WTC11 (cell line): Measurements from ENCODE around the gene RASGRF1. TPM values are rescaled to one million over a fixed set of nuclear protein-coding genes. Genes with fewer than 3 reads are reported as not detected.

Experiments used
- ATAC-seq: fragments of 200-7000 bp; cut with Tn5 transposase; 2 replicates; pipeline ENCODE4 v1.10.0; 2021; ENCODE audit warnings: mild to moderate bottlenecking, moderate library complexity
- CTCF ChIA-PET: fragments of 300-600 bp; sonication (Branson Sonifier 250); formaldehyde crosslinking; loops from one replicate; lab custom pipeline; 2021; ENCODE audit warnings: antibody characterized with exemption; lab: Charles Lee
- POLR2A ChIA-PET: fragments of 350-600 bp; sonication (Branson Sonifier 250); formaldehyde crosslinking; loops from one replicate; lab custom pipeline; 2021; ENCODE audit warnings: antibody characterized with exemption; lab: Charles Lee
- DNase-seq: peaks from one replicate; pipeline ENCODE4 v3.0.0; 2021; ENCODE audit warnings: low spot score
- H3K27ac Mint-ChIP-seq: 2 replicates; pipeline ENCODE4 v1.8.0; 2021; ENCODE audit warnings: mixed read lengths
- H3K27me3 Mint-ChIP-seq: 2 replicates; pipeline ENCODE4 v1.8.0; 2021; ENCODE audit warnings: low read depth, mild to moderate bottlenecking, moderate library complexity, mixed read lengths
- H3K36me3 Mint-ChIP-seq: 2 replicates; pipeline ENCODE4 v1.8.0; 2021; ENCODE audit warnings: mixed read lengths
- H3K4me1 Mint-ChIP-seq: 2 replicates; pipeline ENCODE4 v1.8.0; 2022; ENCODE audit warnings: mixed read lengths
- H3K4me3 Mint-ChIP-seq: 2 replicates; pipeline ENCODE4 v1.8.0; 2021; ENCODE audit warnings: mild to moderate bottlenecking, moderate library complexity, mixed read lengths
- H3K9me3 Mint-ChIP-seq: 2 replicates; pipeline ENCODE4 v1.8.0; 2021; ENCODE audit warnings: mixed read lengths
- FOXJ3 ChIP-seq: sonication (generic); formaldehyde crosslinking; IDR thresholded peaks from 2 replicates; pipeline ENCODE4 v1.9.0; 2021; ENCODE audit warnings: missing genetic modification reagents, mild to moderate bottlenecking, borderline replicate concordance
- GABPB1 ChIP-seq: sonication (generic); formaldehyde crosslinking; IDR thresholded peaks from 2 replicates; pipeline ENCODE4 v1.8.1; 2023; ENCODE audit warnings: mild to moderate bottlenecking, missing genetic modification reagents
- HMGA2 ChIP-seq: fragments of 250-450 bp; sonication (Bioruptor Pico); IDR thresholded peaks from 2 replicates; pipeline ENCODE4 v1.4.0; 2021; ENCODE audit warnings: mild to moderate bottlenecking, moderate library complexity
- JAZF1 ChIP-seq: fragments of 250-450 bp; sonication (Bioruptor Pico); IDR thresholded peaks from 2 replicates; pipeline ENCODE4 v1.9.0; 2021; ENCODE audit warnings: moderate library complexity, mild to moderate bottlenecking, inconsistent platforms
- MYBL2 ChIP-seq: sonication (generic); formaldehyde crosslinking; IDR thresholded peaks from 2 replicates; pipeline ENCODE4 v1.8.1; 2023; ENCODE audit warnings: mild to moderate bottlenecking, moderate library complexity, missing genetic modification reagents
- SMAD4 ChIP-seq: sonication (generic); formaldehyde crosslinking; IDR thresholded peaks from 2 replicates; pipeline ENCODE4 v1.8.0; 2022; ENCODE audit warnings: mild to moderate bottlenecking, missing genetic modification reagents
- TP53 ChIP-seq: sonication (generic); formaldehyde crosslinking; IDR thresholded peaks from 2 replicates; pipeline ENCODE4 v1.8.1; 2023; ENCODE audit warnings: mild to moderate bottlenecking, missing genetic modification reagents
- ZNF219 ChIP-seq: sonication (generic); formaldehyde crosslinking; IDR thresholded peaks from 2 replicates; pipeline ENCODE4 v1.8.0; 2023; ENCODE audit warnings: missing genetic modification reagents, mild to moderate bottlenecking, borderline replicate concordance
- total RNA-seq: library from RNA; stranded (reverse); gene quantifications from 3 replicates; pipeline ENCODE4 v1.2.3, GENCODE V29; 2021
- TF ChIP-seq, protein P1 (sequence below): sonication (generic); formaldehyde crosslinking; IDR thresholded peaks from 2 replicates; pipeline ENCODE4 v1.8.1; 2023; ENCODE audit warnings: mild to moderate bottlenecking, missing genetic modification reagents, moderate library complexity
- TF ChIP-seq, protein P2 (sequence below): sonication (generic); formaldehyde crosslinking; IDR thresholded peaks from 2 replicates; pipeline ENCODE4 v1.8.1; 2022; ENCODE audit warnings: low read depth, mild to moderate bottlenecking, moderate library complexity, missing genetic modification reagents, borderline replicate concordance
- TF ChIP-seq, protein P3 (sequence below): fragments of 250-450 bp; sonication (Bioruptor Pico); IDR thresholded peaks from 2 replicates; pipeline ENCODE4 v1.9.0; 2021; ENCODE audit warnings: mild to moderate bottlenecking, borderline replicate concordance
- TF ChIP-seq, protein P4 (sequence below): sonication (generic); formaldehyde crosslinking; IDR thresholded peaks from 2 replicates; pipeline ENCODE4 v1.8.0; 2022; ENCODE audit warnings: mild to moderate bottlenecking, missing genetic modification reagents
- TF ChIP-seq, protein P5 (sequence below): fragments of 250-450 bp; sonication (Bioruptor Pico); IDR thresholded peaks from 2 replicates; pipeline ENCODE4 v1.9.0; 2021; ENCODE audit warnings: mild to moderate bottlenecking
- TF ChIP-seq, protein P6 (sequence below): fragments of 250-450 bp; sonication (Bioruptor Pico); IDR thresholded peaks from 2 replicates; pipeline ENCODE4 v1.9.0; 2021; ENCODE audit warnings: moderate library complexity, mild to moderate bottlenecking, inconsistent platforms, borderline replicate concordance
- TF ChIP-seq, protein P7 (sequence below): sonication (generic); formaldehyde crosslinking; IDR thresholded peaks from 2 replicates; pipeline ENCODE4 v1.8.0; 2022; ENCODE audit warnings: mild to moderate bottlenecking, missing genetic modification reagents

Gene RASGRF1
- total RNA-seq, 1 experiment from 2014 or later = 0.85 TPM

DNA sequence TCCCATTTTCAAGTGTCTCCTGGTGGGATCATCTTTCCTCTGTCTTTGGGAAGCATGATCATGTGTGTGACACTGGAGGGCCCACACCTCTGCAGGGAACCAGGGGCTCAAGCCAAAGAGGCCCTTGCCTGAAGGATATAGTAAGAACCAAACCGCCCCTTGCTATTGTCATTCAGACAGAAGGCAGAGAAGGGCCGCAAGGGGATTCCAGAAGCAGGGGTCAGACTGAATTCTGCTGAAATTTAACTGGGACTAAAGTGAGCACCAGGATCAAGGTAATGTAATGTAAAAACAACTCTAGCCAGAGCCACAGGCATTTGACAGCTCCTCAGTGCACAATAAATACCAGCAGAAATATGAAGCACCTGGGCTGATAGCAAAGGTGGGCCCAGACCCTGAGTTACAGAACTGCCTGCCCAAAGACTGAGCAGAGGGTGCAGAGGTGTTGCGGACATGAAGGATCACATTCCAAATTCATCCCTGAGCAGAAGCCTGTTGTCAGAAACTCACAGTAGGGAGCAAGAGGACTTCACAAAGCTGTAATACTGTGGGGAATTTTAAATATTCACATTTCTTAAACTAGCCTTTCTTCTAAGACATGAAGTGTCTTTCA lies 46.0 kb upstream of the RASGRF1 start (continued):
- no peak for TF ChIP-seq JAZF1 (CRISPR knock-in tag)
- TF ChIP-seq, protein P1, sequence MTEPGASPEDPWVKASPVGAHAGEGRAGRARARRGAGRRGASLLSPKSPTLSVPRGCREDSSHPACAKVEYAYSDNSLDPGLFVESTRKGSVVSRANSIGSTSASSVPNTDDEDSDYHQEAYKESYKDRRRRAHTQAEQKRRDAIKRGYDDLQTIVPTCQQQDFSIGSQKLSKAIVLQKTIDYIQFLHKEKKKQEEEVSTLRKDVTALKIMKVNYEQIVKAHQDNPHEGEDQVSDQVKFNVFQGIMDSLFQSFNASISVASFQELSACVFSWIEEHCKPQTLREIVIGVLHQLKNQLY (CRISPR knock-in tag) = no peak
- TF ChIP-seq, protein P2, sequence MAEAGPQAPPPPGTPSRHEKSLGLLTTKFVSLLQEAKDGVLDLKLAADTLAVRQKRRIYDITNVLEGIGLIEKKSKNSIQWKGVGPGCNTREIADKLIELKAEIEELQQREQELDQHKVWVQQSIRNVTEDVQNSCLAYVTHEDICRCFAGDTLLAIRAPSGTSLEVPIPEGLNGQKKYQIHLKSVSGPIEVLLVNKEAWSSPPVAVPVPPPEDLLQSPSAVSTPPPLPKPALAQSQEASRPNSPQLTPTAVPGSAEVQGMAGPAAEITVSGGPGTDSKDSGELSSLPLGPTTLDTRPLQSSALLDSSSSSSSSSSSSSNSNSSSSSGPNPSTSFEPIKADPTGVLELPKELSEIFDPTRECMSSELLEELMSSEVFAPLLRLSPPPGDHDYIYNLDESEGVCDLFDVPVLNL (CRISPR knock-in tag) = no peak
- no peak for TF ChIP-seq MYBL2 (CRISPR knock-in tag)
- TF ChIP-seq, protein P3, sequence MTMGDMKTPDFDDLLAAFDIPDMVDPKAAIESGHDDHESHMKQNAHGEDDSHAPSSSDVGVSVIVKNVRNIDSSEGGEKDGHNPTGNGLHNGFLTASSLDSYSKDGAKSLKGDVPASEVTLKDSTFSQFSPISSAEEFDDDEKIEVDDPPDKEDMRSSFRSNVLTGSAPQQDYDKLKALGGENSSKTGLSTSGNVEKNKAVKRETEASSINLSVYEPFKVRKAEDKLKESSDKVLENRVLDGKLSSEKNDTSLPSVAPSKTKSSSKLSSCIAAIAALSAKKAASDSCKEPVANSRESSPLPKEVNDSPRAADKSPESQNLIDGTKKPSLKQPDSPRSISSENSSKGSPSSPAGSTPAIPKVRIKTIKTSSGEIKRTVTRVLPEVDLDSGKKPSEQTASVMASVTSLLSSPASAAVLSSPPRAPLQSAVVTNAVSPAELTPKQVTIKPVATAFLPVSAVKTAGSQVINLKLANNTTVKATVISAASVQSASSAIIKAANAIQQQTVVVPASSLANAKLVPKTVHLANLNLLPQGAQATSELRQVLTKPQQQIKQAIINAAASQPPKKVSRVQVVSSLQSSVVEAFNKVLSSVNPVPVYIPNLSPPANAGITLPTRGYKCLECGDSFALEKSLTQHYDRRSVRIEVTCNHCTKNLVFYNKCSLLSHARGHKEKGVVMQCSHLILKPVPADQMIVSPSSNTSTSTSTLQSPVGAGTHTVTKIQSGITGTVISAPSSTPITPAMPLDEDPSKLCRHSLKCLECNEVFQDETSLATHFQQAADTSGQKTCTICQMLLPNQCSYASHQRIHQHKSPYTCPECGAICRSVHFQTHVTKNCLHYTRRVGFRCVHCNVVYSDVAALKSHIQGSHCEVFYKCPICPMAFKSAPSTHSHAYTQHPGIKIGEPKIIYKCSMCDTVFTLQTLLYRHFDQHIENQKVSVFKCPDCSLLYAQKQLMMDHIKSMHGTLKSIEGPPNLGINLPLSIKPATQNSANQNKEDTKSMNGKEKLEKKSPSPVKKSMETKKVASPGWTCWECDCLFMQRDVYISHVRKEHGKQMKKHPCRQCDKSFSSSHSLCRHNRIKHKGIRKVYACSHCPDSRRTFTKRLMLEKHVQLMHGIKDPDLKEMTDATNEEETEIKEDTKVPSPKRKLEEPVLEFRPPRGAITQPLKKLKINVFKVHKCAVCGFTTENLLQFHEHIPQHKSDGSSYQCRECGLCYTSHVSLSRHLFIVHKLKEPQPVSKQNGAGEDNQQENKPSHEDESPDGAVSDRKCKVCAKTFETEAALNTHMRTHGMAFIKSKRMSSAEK = no peak
- TF ChIP-seq, protein P4, sequence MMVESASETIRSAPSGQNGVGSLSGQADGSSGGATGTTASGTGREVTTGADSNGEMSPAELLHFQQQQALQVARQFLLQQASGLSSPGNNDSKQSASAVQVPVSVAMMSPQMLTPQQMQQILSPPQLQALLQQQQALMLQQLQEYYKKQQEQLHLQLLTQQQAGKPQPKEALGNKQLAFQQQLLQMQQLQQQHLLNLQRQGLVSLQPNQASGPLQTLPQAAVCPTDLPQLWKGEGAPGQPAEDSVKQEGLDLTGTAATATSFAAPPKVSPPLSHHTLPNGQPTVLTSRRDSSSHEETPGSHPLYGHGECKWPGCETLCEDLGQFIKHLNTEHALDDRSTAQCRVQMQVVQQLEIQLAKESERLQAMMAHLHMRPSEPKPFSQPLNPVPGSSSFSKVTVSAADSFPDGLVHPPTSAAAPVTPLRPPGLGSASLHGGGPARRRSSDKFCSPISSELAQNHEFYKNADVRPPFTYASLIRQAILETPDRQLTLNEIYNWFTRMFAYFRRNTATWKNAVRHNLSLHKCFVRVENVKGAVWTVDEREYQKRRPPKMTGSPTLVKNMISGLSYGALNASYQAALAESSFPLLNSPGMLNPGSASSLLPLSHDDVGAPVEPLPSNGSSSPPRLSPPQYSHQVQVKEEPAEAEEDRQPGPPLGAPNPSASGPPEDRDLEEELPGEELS (CRISPR knock-in tag) = no peak
- TF ChIP-seq, all 79 proteins: peak for 0

DNA sequence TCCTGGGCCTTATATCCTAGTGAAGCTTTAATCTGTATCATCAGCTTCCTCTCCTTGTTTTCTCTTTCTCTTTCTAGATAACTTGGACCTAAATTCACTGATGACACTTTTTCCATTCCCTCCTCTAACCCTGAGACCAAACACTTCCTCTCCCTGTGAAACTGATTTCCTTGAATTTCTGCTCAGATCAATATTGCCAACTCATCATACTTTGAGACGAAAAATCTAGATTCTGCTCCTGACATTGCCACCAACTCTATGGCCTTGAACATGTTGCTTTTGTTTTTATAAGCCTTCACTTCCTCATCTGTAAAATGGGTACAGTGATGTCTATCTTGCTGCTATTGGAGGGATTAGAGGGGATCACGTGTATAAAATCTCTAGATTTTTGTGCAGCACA lies 42.7 kb upstream of the RASGRF1 start:
- ChIA-PET POLR2A (no interaction called here), CTCF (no interaction called here)
- H3K4me1 Mint-ChIP-seq = peaks cover 24% of the 10 kb centered on the region
- no peak overlapping the region for H3K27ac Mint-ChIP-seq
- peaks cover 36% of the 10 kb centered on the region for H3K9me3 Mint-ChIP-seq
- ATAC-seq (no peak), DNase-seq (no peak)
- no peak overlapping the region for H3K4me3 Mint-ChIP-seq
- TF ChIP-seq HMGA2 (CRISPR knock-in tag) = no peak
- peaks cover 14% of the 10 kb centered on the region for H3K27me3 Mint-ChIP-seq
- no peaks in the 10 kb centered on the region for H3K36me3 Mint-ChIP-seq

DNA sequence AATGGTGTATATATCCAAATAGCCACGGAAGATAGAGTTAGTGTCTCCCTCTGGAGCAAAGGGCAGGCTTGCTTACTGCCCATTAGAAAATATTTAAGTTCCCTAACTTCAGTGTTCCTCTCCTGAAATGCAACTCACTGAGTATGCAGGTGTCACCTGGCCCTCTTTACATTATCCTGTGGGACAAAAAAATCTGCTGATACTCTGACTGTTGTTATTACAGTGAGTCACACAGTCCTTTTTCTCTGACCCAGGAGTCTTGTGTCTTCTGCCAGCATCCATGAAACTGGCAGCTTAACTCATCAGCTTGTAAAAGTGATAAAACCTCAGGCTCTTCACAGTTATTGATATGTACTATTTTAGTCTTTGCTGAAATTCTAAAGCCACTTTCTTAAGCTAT lies 42.2 kb upstream of the RASGRF1 start:
- Mint-ChIP-seq H3K9me3 (peaks cover 37% of the 10 kb centered on the region), H3K36me3 (no peaks in the 10 kb centered on the region), H3K27me3 (peaks cover 15% of the 10 kb centered on the region), H3K4me1 (peaks cover 24% of the 10 kb centered on the region), H3K27ac (no peak overlapping the region), H3K4me3 (no peak overlapping the region)
- CTCF ChIA-PET = no interaction called here
- POLR2A ChIA-PET = no interaction called here
- DNase-seq = no peak
- no peak for ATAC-seq
- TF ChIP-seq, protein P5, sequence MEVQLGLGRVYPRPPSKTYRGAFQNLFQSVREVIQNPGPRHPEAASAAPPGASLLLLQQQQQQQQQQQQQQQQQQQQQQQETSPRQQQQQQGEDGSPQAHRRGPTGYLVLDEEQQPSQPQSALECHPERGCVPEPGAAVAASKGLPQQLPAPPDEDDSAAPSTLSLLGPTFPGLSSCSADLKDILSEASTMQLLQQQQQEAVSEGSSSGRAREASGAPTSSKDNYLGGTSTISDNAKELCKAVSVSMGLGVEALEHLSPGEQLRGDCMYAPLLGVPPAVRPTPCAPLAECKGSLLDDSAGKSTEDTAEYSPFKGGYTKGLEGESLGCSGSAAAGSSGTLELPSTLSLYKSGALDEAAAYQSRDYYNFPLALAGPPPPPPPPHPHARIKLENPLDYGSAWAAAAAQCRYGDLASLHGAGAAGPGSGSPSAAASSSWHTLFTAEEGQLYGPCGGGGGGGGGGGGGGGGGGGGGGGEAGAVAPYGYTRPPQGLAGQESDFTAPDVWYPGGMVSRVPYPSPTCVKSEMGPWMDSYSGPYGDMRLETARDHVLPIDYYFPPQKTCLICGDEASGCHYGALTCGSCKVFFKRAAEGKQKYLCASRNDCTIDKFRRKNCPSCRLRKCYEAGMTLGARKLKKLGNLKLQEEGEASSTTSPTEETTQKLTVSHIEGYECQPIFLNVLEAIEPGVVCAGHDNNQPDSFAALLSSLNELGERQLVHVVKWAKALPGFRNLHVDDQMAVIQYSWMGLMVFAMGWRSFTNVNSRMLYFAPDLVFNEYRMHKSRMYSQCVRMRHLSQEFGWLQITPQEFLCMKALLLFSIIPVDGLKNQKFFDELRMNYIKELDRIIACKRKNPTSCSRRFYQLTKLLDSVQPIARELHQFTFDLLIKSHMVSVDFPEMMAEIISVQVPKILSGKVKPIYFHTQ (CRISPR knock-in tag) = no peak
- TF ChIP-seq, protein P6, sequence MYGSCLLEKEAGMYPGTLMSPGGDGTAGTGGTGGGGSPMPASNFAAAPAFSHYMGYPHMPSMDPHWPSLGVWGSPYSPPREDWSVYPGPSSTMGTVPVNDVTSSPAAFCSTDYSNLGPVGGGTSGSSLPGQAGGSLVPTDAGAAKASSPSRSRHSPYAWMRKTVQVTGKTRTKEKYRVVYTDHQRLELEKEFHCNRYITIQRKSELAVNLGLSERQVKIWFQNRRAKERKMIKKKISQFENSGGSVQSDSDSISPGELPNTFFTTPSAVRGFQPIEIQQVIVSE = no peak
- TF ChIP-seq GABPB1 (CRISPR knock-in tag) = no peak
- TF ChIP-seq, protein P7, sequence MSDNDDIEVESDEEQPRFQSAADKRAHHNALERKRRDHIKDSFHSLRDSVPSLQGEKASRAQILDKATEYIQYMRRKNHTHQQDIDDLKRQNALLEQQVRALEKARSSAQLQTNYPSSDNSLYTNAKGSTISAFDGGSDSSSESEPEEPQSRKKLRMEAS (CRISPR knock-in tag) = no peak
- no peak for TF ChIP-seq SMAD4
- TF ChIP-seq ZNF219 (CRISPR knock-in tag) = no peak
- TF ChIP-seq, protein P3 = no peak
- TF ChIP-seq TP53 = no peak
- TF ChIP-seq MYBL2 (CRISPR knock-in tag) = no peak
- TF ChIP-seq FOXJ3 (CRISPR knock-in tag) = no peak
